HepG2 (cell line): ENCODE results near the gene THOP1. TPM values are rescaled to one million over a fixed set of nuclear protein-coding genes. Genes with fewer than 3 reads are reported as not detected.

Source experiments
- HDAC2 ChIP-seq: sonication (generic); formaldehyde crosslinking; IDR thresholded peaks from 2 replicates; pipeline ENCODE4 v1.4.0; 2020; ENCODE audit warnings: missing genetic modification reagents
- HMGXB3 ChIP-seq: sonication (generic); formaldehyde crosslinking; IDR thresholded peaks from 2 replicates; pipeline ENCODE4 v1.4.0; 2020; ENCODE audit warnings: missing genetic modification reagents, borderline replicate concordance
- MED1 ChIP-seq: sonication (generic); formaldehyde crosslinking; IDR thresholded peaks from 2 replicates; pipeline ENCODE4 v1.4.0; 2020; ENCODE audit warnings: missing genetic modification reagents
- NR1H2 ChIP-seq: sonication (generic); formaldehyde crosslinking; IDR thresholded peaks from 2 replicates; pipeline ENCODE4 v1.8.1; 2022; ENCODE audit warnings: low read depth, missing genetic modification reagents, borderline replicate concordance
- POLR2A ChIP-seq, 2 experiments: IDR thresholded peaks; 2 replicates each; pipeline ENCODE4 v1.6.1; 2011; ENCODE audit warnings: low read depth in 2 of 2, low read length in 2 of 2, mild to moderate bottlenecking in 1 of 2, moderate library complexity in 1 of 2; ENCODE audit not compliant: insufficient read depth in 1 of 2
- REL ChIP-seq: sonication (generic); formaldehyde crosslinking; conservative IDR thresholded peaks from 2 replicates; pipeline ENCODE4 v1.8.0; 2022; ENCODE audit warnings: mild to moderate bottlenecking, missing genetic modification reagents, moderate library complexity
- ZNF329 ChIP-seq: sonication (generic); formaldehyde crosslinking; IDR thresholded peaks from 2 replicates; pipeline ENCODE4 v1.9.0; 2021; ENCODE audit warnings: low read depth, mild to moderate bottlenecking, missing genetic modification reagents
- ZNF451 ChIP-seq: sonication (generic); formaldehyde crosslinking; IDR thresholded peaks from 2 replicates; pipeline ENCODE4 v1.5.0; 2020; ENCODE audit warnings: mild to moderate bottlenecking, missing genetic modification reagents
- ZNF562 ChIP-seq: sonication (generic); formaldehyde crosslinking; IDR thresholded peaks from 2 replicates; pipeline ENCODE4 v1.8.0; 2022; ENCODE audit warnings: missing genetic modification reagents, borderline replicate concordance
- ZNF646 ChIP-seq: sonication (generic); formaldehyde crosslinking; IDR thresholded peaks from 2 replicates; pipeline ENCODE4 v1.9.0; 2021; ENCODE audit warnings: mild to moderate bottlenecking, missing genetic modification reagents
- polyA plus RNA-seq, 8 experiments: library from polyadenylated mRNA; depleted of rRNA in 3 of 8; stranded (reverse) in 7 of 8; unstranded in 1 of 8; fragments of >200 nt; fragmentation: Illumina TruSeq in 4 of 8; extraction: Trizol in 4 of 8; gene quantifications; 2 replicates each; pipeline versions ENCODE4 v1.2.1 to v1.2.3, GENCODE V29; 2011 to 2016; ENCODE audit warnings: low read depth in 4 of 8, missing spikeins in 1 of 8, mixed read lengths in 1 of 8; ENCODE audit not compliant: insufficient read depth in 1 of 8
- total RNA-seq, 5 experiments: library from RNA; depleted of rRNA; stranded (reverse); fragments of >200 nt; fragmentation: Illumina TruSeq; extraction: Trizol; gene quantifications; 2 replicates each; pipeline ENCODE4 v1.2.3, GENCODE V29; 2016; ENCODE audit warnings: low read depth in 1 of 5
- TF ChIP-seq, protein P1 (sequence below): sonication (generic); formaldehyde crosslinking; IDR thresholded peaks from 2 replicates; pipeline ENCODE4 v1.4.0; 2020; ENCODE audit warnings: missing genetic modification reagents, borderline replicate concordance

Gene THOP1
- total and polyA plus RNA-seq, 2 of the 13 experiments (the other 11 are each of a cell fraction or from before 2014, with no cell fraction given): 74.4 to 116 TPM

GRCh38 chr19:2782936-2783780 is 2.1 kb upstream of the THOP1 start, which contains the start of gene SGTA (continued):
- TF ChIP-seq ZNF646 (no peak), HMGXB3 (CRISPR knock-in tag) (peak; percentile 87; the same call in 1 of the 2 replicates), HDAC2 (CRISPR knock-in tag) (peak; percentile 76), MED1 (CRISPR knock-in tag) (peak; percentile 89), POLR2A (IDR thresholded peaks at IDR 0.05; ENCODE audit: insufficient read depth in 1 of 2, low read depth in 2 of 2, low read length in 2 of 2) (peak; percentile 48 to 78; a peak in 3 of 4 replicates), ZNF562 (CRISPR knock-in tag) (peak; percentile 80; the same call in 1 of the 2 replicates), NR1H2 (CRISPR knock-in tag) (peak; percentile 86; the same call in 1 of the 2 replicates), ZNF451 (peak; percentile 90), REL (CRISPR knock-in tag) (peak; percentile 99), ZNF329 (CRISPR knock-in tag) (peak; percentile 71; the same call in 1 of the 2 replicates)
- TF ChIP-seq, protein P1, sequence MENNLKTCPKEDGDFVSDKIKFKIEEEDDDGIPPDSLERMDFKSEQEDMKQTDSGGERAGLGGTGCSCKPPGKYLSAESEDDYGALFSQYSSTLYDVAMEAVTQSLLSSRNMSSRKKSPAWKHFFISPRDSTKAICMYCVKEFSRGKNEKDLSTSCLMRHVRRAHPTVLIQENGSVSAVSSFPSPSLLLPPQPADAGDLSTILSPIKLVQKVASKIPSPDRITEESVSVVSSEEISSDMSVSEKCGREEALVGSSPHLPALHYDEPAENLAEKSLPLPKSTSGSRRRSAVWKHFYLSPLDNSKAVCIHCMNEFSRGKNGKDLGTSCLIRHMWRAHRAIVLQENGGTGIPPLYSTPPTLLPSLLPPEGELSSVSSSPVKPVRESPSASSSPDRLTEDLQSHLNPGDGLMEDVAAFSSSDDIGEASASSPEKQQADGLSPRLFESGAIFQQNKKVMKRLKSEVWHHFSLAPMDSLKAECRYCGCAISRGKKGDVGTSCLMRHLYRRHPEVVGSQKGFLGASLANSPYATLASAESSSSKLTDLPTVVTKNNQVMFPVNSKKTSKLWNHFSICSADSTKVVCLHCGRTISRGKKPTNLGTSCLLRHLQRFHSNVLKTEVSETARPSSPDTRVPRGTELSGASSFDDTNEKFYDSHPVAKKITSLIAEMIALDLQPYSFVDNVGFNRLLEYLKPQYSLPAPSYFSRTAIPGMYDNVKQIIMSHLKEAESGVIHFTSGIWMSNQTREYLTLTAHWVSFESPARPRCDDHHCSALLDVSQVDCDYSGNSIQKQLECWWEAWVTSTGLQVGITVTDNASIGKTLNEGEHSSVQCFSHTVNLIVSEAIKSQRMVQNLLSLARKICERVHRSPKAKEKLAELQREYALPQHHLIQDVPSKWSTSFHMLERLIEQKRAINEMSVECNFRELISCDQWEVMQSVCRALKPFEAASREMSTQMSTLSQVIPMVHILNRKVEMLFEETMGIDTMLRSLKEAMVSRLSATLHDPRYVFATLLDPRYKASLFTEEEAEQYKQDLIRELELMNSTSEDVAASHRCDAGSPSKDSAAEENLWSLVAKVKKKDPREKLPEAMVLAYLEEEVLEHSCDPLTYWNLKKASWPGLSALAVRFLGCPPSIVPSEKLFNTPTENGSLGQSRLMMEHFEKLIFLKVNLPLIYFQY (CRISPR knock-in tag): peak; percentile 56; the same call in 1 of the 2 replicates
